Large intestine (tissue), 3 donors: Measurements from ENCODE around the gene NEK10. TPM values are rescaled to one million over a fixed set of nuclear protein-coding genes. Genes with fewer than 3 reads are reported as not detected.

Source experiments
- DNase-seq, 2 donors: peaks; one replicate each; pipeline versions ENCODE4 v3.0.0 to v3.0.0-alpha.2; 2013
- H3K27ac ChIP-seq: one replicate; pipeline ENCODE4 v1.5.1; 2013; ENCODE audit warnings: low read length
- H3K27me3 ChIP-seq: 2 replicates; pipeline ENCODE4 v1.6.1; 2013; ENCODE audit warnings: low read length; ENCODE audit not compliant: control insufficient read depth, insufficient read depth
- H3K36me3 ChIP-seq: 2 replicates; pipeline ENCODE4 v1.6.1; 2013; ENCODE audit warnings: low read length; ENCODE audit not compliant: control insufficient read depth, insufficient read depth
- H3K4me1 ChIP-seq: one replicate; pipeline ENCODE4 v1.6.1; 2013; ENCODE audit warnings: low read length; ENCODE audit not compliant: control insufficient read depth, insufficient read depth
- H3K4me3 ChIP-seq: one replicate; pipeline ENCODE4 v1.5.1; 2013; ENCODE audit warnings: low read length
- H3K9me3 ChIP-seq: one replicate; pipeline ENCODE4 v1.6.1; 2013; ENCODE audit warnings: mild to moderate bottlenecking, low read depth, low read length, moderate library complexity; ENCODE audit not compliant: control insufficient read depth
- WGBS: methylation state at CpG from one replicate; pipeline ENCODE4 v1.1.5; 2013; ENCODE audit warnings: low lambda C conversion rate; ENCODE audit not compliant: insufficient coverage; 5-methylcytosine and 5-hydroxymethylcytosine counted together
- polyA plus RNA-seq: library from polyadenylated mRNA; unstranded; fragments of 120-200 nt; gene quantifications from one replicate; pipeline ENCODE4 v1.2.1, GENCODE V29; 2013

NEK10 gene
- polyA plus RNA-seq, 1 donor = 0.87 TPM

GRCh38 chr3:27073912-27074311 is 295.3 kb downstream of the NEK10 start:
- peak overlapping the region; percentile 21 for H3K27ac ChIP-seq
- no peak overlapping the region for H3K4me3 ChIP-seq
- peak; percentile 66 to 77 for DNase-seq
- WGBS = 0% methylated on average over 1 of the region's 3 CpGs
- H3K4me1 ChIP-seq = peaks cover 12% of the 10 kb centered on the region
- H3K27me3 ChIP-seq = no peaks in the 10 kb centered on the region
- no peaks in the 10 kb centered on the region for H3K9me3 ChIP-seq
- H3K36me3 ChIP-seq = no peaks in the 10 kb centered on the region

- Histone ChIP-seq H3K27ac (peak overlapping the region; percentile 21), H3K27me3 (no peaks in the 10 kb centered on the region), H3K9me3 (no peaks in the 10 kb centered on the region), H3K4me1 (peaks cover 12% of the 10 kb centered on the region), H3K4me3 (no peak overlapping the region), H3K36me3 (no peaks in the 10 kb centered on the region)
- no peak for DNase-seq
- no CpG with 5 or more reads among the region's 8 CpGs for WGBS
Observed at GRCh38 chr3:27072810-27073651, 296.2 kb downstream of the NEK10 start.

GRCh38 chr3:27060336-27060735 is 308.8 kb downstream of the NEK10 start:
- no peaks in the 10 kb centered on the region for H3K4me1 ChIP-seq
- 82% methylated on average over 2 of the region's 2 CpGs for WGBS
- H3K27ac ChIP-seq = no peak overlapping the region
- H3K4me3 ChIP-seq = no peak overlapping the region
- no peaks in the 10 kb centered on the region for H3K27me3 ChIP-seq
- no peaks in the 10 kb centered on the region for H3K9me3 ChIP-seq
- no peak for DNase-seq
- no peaks in the 10 kb centered on the region for H3K36me3 ChIP-seq

Other genes with a start within 250 kb of the NEK10 start
- 24.6 TPM for gene SLC4A7, start 115.0 kb upstream of the NEK10 start, polyA plus RNA-seq